Mesenchymal stem cell (in vitro differentiated cells and primary cell): ENCODE measurements around the gene SLC39A10. TPM values are rescaled to one million over a fixed set of nuclear protein-coding genes. Genes with fewer than 3 reads are reported as not detected.

Source experiments
- DNase-seq: peaks from one replicate; pipeline ENCODE4 v3.0.0-alpha.2; 2013
- H2AFZ ChIP-seq: one replicate; pipeline ENCODE4 v1.6.1; 2013; ENCODE audit warnings: low read depth, mild to moderate bottlenecking, control low read depth, inconsistent platforms, low read length, moderate library complexity
- H2AK5ac ChIP-seq: 2 replicates; pipeline ENCODE4 v1.6.1; 2013; ENCODE audit warnings: low read length, moderate library complexity, mild to moderate bottlenecking, inconsistent platforms; ENCODE audit not compliant: severe bottlenecking
- H2BK120ac ChIP-seq: one replicate; pipeline ENCODE4 v1.6.1; 2013; ENCODE audit warnings: low read depth, mild to moderate bottlenecking, inconsistent platforms, low read length, moderate library complexity
- H2BK12ac ChIP-seq, 2 experiments: one replicate each; pipeline ENCODE4 v1.6.1; 2013; ENCODE audit warnings: inconsistent platforms in 2 of 2, low read length in 2 of 2, mild to moderate bottlenecking in 2 of 2, moderate library complexity in 2 of 2, control low read depth in 1 of 2
- H2BK15ac ChIP-seq: one replicate; pipeline ENCODE4 v1.6.1; 2013; ENCODE audit warnings: mild to moderate bottlenecking, low read depth, inconsistent platforms; ENCODE audit not compliant: poor library complexity, severe bottlenecking
- H2BK5ac ChIP-seq: 2 replicates; pipeline ENCODE4 v1.6.1; 2013; ENCODE audit warnings: low read depth, mild to moderate bottlenecking, low read length, control low read depth, inconsistent platforms; ENCODE audit not compliant: poor library complexity, severe bottlenecking
- H3K14ac ChIP-seq, 2 experiments: one replicate each; pipeline ENCODE4 v1.6.1; 2013; ENCODE audit warnings: inconsistent platforms in 2 of 2, low read length in 2 of 2, control low read depth in 1 of 2, mild to moderate bottlenecking in 1 of 2, moderate library complexity in 1 of 2
- H3K18ac ChIP-seq, 2 experiments: one replicate each; pipeline ENCODE4 v1.6.1; 2013; ENCODE audit warnings: inconsistent platforms in 2 of 2, low read length in 2 of 2, control low read depth in 1 of 2, low read depth in 1 of 2, mild to moderate bottlenecking in 1 of 2
- H3K23ac ChIP-seq, 2 experiments: one replicate each; pipeline ENCODE4 v1.6.1; 2013; ENCODE audit warnings: inconsistent platforms in 2 of 2, low read length in 2 of 2, mild to moderate bottlenecking in 2 of 2, moderate library complexity in 2 of 2, control low read depth in 1 of 2
- H3K27ac ChIP-seq: 2 replicates; pipeline ENCODE4 v1.5.1; 2013; ENCODE audit warnings: mild to moderate bottlenecking, moderate library complexity, low read length, control low read depth, inconsistent platforms; ENCODE audit not compliant: poor library complexity, severe bottlenecking
- H3K27me3 ChIP-seq, 2 experiments: 2 replicates each; pipeline versions ENCODE4 v1.6.1 to v1.7.0; 2013; ENCODE audit warnings: low read length in 2 of 2, mild to moderate bottlenecking in 2 of 2, moderate library complexity in 2 of 2, control low read depth in 1 of 2, inconsistent platforms in 1 of 2; ENCODE audit not compliant: control insufficient read depth in 1 of 2, insufficient read depth in 1 of 2
- H3K36me3 ChIP-seq, 2 experiments: 2 replicates each; pipeline versions ENCODE4 v1.6.1 to v1.7.0; 2013; ENCODE audit warnings: low read length in 2 of 2, control low read depth in 1 of 2, inconsistent platforms in 1 of 2, low read depth in 1 of 2, mild to moderate bottlenecking in 1 of 2; ENCODE audit not compliant: insufficient read depth in 2 of 2, control insufficient read depth in 1 of 2
- H3K4ac ChIP-seq, 2 experiments: one replicate each; pipeline ENCODE4 v1.6.1; 2013; ENCODE audit warnings: inconsistent platforms in 2 of 2, low read length in 2 of 2, mild to moderate bottlenecking in 2 of 2, moderate library complexity in 2 of 2, control low read depth in 1 of 2, low read depth in 1 of 2
- H3K4me1 ChIP-seq: 2 replicates; pipeline ENCODE4 v1.6.1; 2013; ENCODE audit warnings: low read depth, low read length, control low read depth; ENCODE audit not compliant: control insufficient read depth, insufficient read depth
- H3K4me2 ChIP-seq: 2 replicates; pipeline ENCODE4 v1.6.1; 2013; ENCODE audit warnings: low read length, mild to moderate bottlenecking, inconsistent platforms; ENCODE audit not compliant: poor library complexity, severe bottlenecking
- H3K4me3 ChIP-seq, 2 experiments: 2 replicates each; pipeline versions ENCODE4 v1.5.1 to v1.7.0; 2013; ENCODE audit warnings: low read length in 2 of 2, mild to moderate bottlenecking in 2 of 2, control low read depth in 1 of 2, low read depth in 1 of 2; ENCODE audit not compliant: insufficient read depth in 1 of 2
- H3K79me1 ChIP-seq: replicated peaks from 2 replicates; pipeline ENCODE4 v1.6.1; 2013; ENCODE audit warnings: mild to moderate bottlenecking, control low read depth, low read length, inconsistent platforms; ENCODE audit not compliant: poor library complexity, severe bottlenecking
- H3K9ac ChIP-seq: 2 replicates; pipeline ENCODE4 v1.7.0; 2013; ENCODE audit warnings: mild to moderate bottlenecking, low read length, moderate library complexity
- H3K9me3 ChIP-seq: 2 replicates; pipeline ENCODE4 v1.7.0; 2013; ENCODE audit warnings: mild to moderate bottlenecking, low read length; ENCODE audit not compliant: control insufficient read depth
- H4K8ac ChIP-seq: one replicate; pipeline ENCODE4 v1.6.1; 2013; ENCODE audit warnings: inconsistent platforms, mild to moderate bottlenecking, low read length, moderate library complexity
- H4K91ac ChIP-seq: one replicate; pipeline ENCODE4 v1.6.1; 2013; ENCODE audit warnings: mild to moderate bottlenecking, low read length, inconsistent platforms
- WGBS: methylation state at CpG from one replicate; pipeline ENCODE4 v1.1.7; 2013; ENCODE audit warnings: mixed read lengths; 5-methylcytosine and 5-hydroxymethylcytosine counted together
- small RNA-seq: library from polyadenylated mRNA; stranded (forward); fragments of <200 nt; extraction: miRNeasy Mini kit (QIAGEN cat#:217004); gene quantifications from one replicate; pipeline ENCODE3, GENCODE V24; 2013; ENCODE audit warnings: low read depth

The SLC39A10 gene

DNA sequence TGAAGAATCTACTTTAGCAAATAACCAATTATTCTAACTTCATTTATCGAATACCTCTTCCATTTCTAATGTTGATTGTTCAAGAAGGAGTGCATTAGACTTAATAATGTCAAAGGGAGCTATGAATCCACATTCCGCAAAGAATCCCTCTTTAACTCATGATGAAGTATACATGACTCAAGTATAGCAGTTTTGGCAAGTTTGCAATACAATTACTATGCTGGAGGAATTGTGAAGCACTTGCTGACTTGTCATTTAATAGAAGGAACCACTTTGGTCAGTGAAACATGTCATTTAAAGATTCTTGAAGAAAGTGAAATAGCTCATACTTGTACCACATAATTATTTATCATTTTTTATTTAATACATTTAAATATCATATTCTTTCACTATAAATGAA, 125.1 kb downstream of the SLC39A10 start:
- H2AFZ ChIP-seq: no peak overlapping the region
- H3K4me3 ChIP-seq: no peak overlapping the region
- H2AK5ac ChIP-seq: no peak overlapping the region
- H3K23ac ChIP-seq: no peak overlapping the region
- H3K9me3 ChIP-seq: no peaks in the 10 kb centered on the region
- no peak overlapping the region for H4K8ac ChIP-seq
- H3K14ac ChIP-seq: no peak overlapping the region
- H2BK15ac ChIP-seq: no peak overlapping the region
- no peak overlapping the region for H2BK120ac ChIP-seq
- H3K4me2 ChIP-seq: no peak overlapping the region
- no peaks in the 10 kb centered on the region for H3K4me1 ChIP-seq
- H2BK5ac ChIP-seq: no peak overlapping the region
- no peak overlapping the region for H3K4ac ChIP-seq
- no peak overlapping the region for H3K18ac ChIP-seq
- H3K9ac ChIP-seq: no peak overlapping the region
- H4K91ac ChIP-seq: no peak overlapping the region
- H3K36me3 ChIP-seq: no peaks in the 10 kb centered on the region
- H2BK12ac ChIP-seq: no peak overlapping the region
- DNase-seq: no peak
- 100% methylated on average over 1 of the region's 2 CpGs for WGBS
- no peak overlapping the region for H3K27ac ChIP-seq
- H3K27me3 ChIP-seq: no peaks in the 10 kb centered on the region
- no peaks in the 10 kb centered on the region for H3K79me1 ChIP-seq

Small RNA genes within 50 kb of the gene (small RNA-seq; reads per million reads assigned to genes)
- gene RNU6-915P: not detected
